Measurements from ENCODE around the gene KLHL2. TPM values are rescaled to one million over a fixed set of nuclear protein-coding genes. Genes with fewer than 3 reads are reported as not detected.

Gene KLHL2
- total and polyA plus RNA-seq, 4 experiments from 2014 or later = 2.1 to 19.3 (median 13.3) TPM

DNA sequence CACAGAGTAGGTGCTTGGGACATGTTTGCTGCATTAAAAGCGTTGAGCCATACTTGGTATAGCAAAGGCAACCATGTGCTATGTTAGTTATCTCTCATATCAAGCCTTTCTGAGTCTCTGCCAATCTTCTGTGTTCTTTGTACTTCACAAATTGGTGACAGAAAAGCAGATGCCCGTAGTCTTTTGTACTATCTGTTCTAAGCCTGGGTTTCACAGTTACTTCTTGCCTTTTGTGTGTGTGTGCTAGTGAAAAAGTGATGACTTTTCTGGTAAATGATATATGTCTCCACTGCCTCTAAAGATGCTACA is 16.1 kb upstream of the KLHL2 start:
- CTCF ChIA-PET (ENCODE audit: partially characterized antibody) = no interaction called here
- H3K36me3 Mint-ChIP-seq = no peaks in the 10 kb centered on the region
- H3K27ac ChIP-seq (ENCODE audit: low read depth, low read length) = no peak overlapping the region

DNA sequence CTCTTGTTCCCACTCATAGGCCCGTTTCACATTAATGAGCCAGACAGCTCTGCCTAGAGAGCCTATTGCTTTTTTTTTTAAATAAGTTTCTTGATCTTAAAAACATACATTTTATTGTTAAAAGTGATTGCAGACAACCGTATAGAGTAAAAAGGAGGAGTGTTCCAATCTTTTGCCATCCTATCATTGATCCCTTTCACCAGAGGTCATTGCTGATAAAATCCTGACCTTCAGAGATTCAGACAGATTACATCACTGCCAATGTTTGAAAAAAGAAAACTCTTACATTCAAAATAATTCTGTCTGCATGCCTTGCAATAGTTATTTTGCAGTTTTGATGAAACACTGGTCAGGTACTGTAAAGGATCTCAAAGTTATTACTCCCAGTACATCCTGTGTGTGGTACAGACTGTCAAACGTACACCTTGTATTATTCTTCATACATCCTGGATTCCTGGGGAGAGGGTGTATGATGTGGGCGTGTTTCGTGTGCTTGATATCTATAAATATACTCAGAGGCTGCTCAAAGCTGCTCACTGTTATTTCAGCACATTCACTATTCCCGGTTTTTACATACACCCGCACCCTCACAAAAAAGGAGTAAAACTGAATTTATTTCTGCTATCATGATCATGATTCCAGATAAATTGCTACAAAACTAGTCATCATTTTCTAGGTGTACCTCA is 15.4 kb upstream of the KLHL2 start:
- Mint-ChIP-seq H3K9me3 (peaks cover 0 to 2% (median 0%) of the 10 kb centered on the region in 8 donors), H3K27ac (no peak overlapping the region), H3K4me3 (no peak overlapping the region), H3K36me3 (no peaks in the 10 kb centered on the region), H3K4me1 (peaks cover 0 to 2% (median under 1%) of the 10 kb centered on the region in 4 donors), H3K27me3 (no peaks in the 10 kb centered on the region)
- no peak for DNase-seq
- Histone ChIP-seq H3K36me3 (ENCODE audit: insufficient read depth, low read length) (no peaks in the 10 kb centered on the region), H3K9me3 (ENCODE audit: control insufficient read depth in 1 of 2, low read length in 2 of 2) (no peaks in the 10 kb centered on the region), H3K4me1 (ENCODE audit: insufficient read depth, low read length) (no peaks in the 10 kb centered on the region), H3K27ac (ENCODE audit: low read depth, low read length) (no peak overlapping the region), H3K4me3 (ENCODE audit: low read length in 2 of 2) (no peak overlapping the region), H3K27me3 (ENCODE audit: insufficient read depth, low read length) (no peaks in the 10 kb centered on the region)
- ChIA-PET POLR2A (ENCODE audit: partially characterized antibody) (no interaction called here), CTCF (ENCODE audit: partially characterized antibody) (no interaction called here)
- intact Hi-C loops (cut with micrococcal nuclease) = no loop called here

More for the DNA sequence above, 16.1 kb upstream of the KLHL2 start:
- Mint-ChIP-seq H3K27ac (no peak overlapping the region), H3K4me3 (no peak overlapping the region), H3K9me3 (peaks cover 0 to 2% (median 0%) of the 10 kb centered on the region in 8 donors), H3K4me1 (peaks cover 0 to 2% (median under 1%) of the 10 kb centered on the region in 4 donors), H3K27me3 (no peaks in the 10 kb centered on the region)
- Histone ChIP-seq H3K36me3 (ENCODE audit: insufficient read depth, low read length) (no peaks in the 10 kb centered on the region), H3K9me3 (ENCODE audit: control insufficient read depth in 1 of 2, low read length in 2 of 2) (no peaks in the 10 kb centered on the region), H3K4me3 (ENCODE audit: low read length in 2 of 2) (no peak overlapping the region), H3K27me3 (ENCODE audit: insufficient read depth, low read length) (no peaks in the 10 kb centered on the region), H3K4me1 (ENCODE audit: insufficient read depth, low read length) (no peaks in the 10 kb centered on the region)
- intact Hi-C loops (cut with micrococcal nuclease) = no loop called here
- no peak for DNase-seq
- POLR2A ChIA-PET (ENCODE audit: partially characterized antibody) = no interaction called here

DNA sequence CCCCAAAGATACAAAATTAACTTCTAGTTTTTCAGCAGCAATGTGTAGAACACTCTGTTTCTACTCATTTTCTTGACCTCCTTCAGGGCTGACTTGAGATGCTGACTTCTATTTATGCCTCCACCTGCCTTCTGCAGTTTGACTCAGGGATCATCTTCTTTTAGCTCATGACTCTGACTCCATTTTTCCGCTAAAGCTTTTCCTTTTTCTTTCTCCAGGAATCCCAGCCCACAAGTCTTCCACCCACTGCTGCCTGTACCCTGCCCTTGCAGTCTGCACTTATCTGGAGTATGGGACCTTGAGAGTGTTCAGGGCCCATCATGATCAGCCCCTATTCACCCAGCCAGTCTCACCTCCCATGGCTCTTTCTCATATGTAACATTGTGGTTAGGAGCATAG is 14.9 kb upstream of the KLHL2 start:
- Histone ChIP-seq H3K9me3 (ENCODE audit: control insufficient read depth in 1 of 2, low read length in 2 of 2) (no peaks in the 10 kb centered on the region), H3K36me3 (ENCODE audit: insufficient read depth, low read length) (no peaks in the 10 kb centered on the region), H3K27me3 (ENCODE audit: insufficient read depth, low read length) (no peaks in the 10 kb centered on the region), H3K4me3 (ENCODE audit: low read length in 2 of 2) (no peak overlapping the region), H3K4me1 (ENCODE audit: insufficient read depth, low read length) (no peaks in the 10 kb centered on the region), H3K27ac (ENCODE audit: low read depth, low read length) (no peak overlapping the region)
- intact Hi-C loops (cut with micrococcal nuclease) = no loop called here
- no peak overlapping the region for H3K27ac Mint-ChIP-seq
- H3K36me3 Mint-ChIP-seq = no peaks in the 10 kb centered on the region
- no peak overlapping the region for H3K4me3 Mint-ChIP-seq
- peaks cover 0 to 2% (median under 1%) of the 10 kb centered on the region in 4 donors for H3K4me1 Mint-ChIP-seq
- ChIA-PET CTCF (ENCODE audit: partially characterized antibody) (no interaction called here), POLR2A (ENCODE audit: partially characterized antibody) (no interaction called here)
- DNase-seq = no peak
- H3K27me3 Mint-ChIP-seq = no peaks in the 10 kb centered on the region
- H3K9me3 Mint-ChIP-seq = peaks cover 0 to 2% (median 0%) of the 10 kb centered on the region in 8 donors

DNA sequence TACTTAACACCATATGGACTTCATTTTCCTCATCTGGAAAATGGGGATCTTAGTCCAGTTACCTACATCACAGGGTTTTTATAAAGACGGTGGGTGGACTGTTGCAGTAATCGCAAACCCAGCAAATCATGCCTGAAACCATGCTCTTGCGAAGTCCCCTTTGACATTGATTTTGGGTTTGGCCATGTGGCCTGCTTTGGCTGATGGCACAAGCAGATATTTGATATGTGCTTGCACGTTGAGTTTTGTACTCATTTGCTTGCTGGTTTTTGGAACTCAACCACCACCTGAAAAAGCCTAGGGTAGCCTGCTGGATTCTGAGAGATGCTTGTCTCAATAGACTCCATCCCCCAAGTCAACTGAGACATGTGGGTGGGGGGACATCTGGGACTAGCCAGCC is 14.4 kb upstream of the KLHL2 start:
- no peak overlapping the region for H3K4me3 Mint-ChIP-seq

DNA sequence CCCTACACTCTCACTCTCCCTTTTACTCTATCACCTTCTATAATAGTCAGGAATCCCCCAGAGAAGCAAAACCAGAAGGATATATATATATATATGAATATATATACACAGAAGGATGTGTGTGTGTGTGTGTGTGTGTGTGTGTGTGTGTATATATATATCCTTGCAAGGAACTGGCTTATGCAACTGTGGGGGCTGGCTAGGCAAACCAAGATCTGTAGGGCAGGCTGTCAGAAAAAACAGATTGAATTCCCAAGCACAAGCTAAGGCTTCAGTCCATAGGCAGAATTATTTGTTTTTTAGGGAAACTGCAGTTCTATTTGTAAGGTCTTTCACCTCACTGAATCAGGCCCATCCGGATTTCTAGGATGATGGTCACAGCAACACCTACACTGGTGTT is 13.0 kb upstream of the KLHL2 start:
- H3K27ac ChIP-seq (ENCODE audit: low read depth, low read length) = no peak overlapping the region
- H3K9me3 Mint-ChIP-seq = peaks cover 0 to 3% (median 0%) of the 10 kb centered on the region in 8 donors
- ChIA-PET POLR2A (ENCODE audit: partially characterized antibody) (no interaction called here), CTCF (ENCODE audit: partially characterized antibody) (no interaction called here)
- no peaks in the 10 kb centered on the region for H3K36me3 ChIP-seq (ENCODE audit: insufficient read depth, low read length)
- no peaks in the 10 kb centered on the region for H3K4me1 ChIP-seq (ENCODE audit: insufficient read depth, low read length)
- intact Hi-C loops (cut with micrococcal nuclease) = no loop called here
- no peaks in the 10 kb centered on the region for H3K9me3 ChIP-seq (ENCODE audit: control insufficient read depth in 1 of 2, low read length in 2 of 2)
- H3K27me3 ChIP-seq (ENCODE audit: insufficient read depth, low read length) = no peaks in the 10 kb centered on the region
- peaks cover 0 to 1% of the 10 kb centered on the region in 2 donors for H3K27me3 Mint-ChIP-seq
- DNase-seq = no peak
- H3K36me3 Mint-ChIP-seq = no peaks in the 10 kb centered on the region
- no peak overlapping the region for H3K4me3 Mint-ChIP-seq
- H3K4me3 ChIP-seq (ENCODE audit: low read length in 2 of 2) = no peak overlapping the region
- H3K4me1 Mint-ChIP-seq = peaks cover 0 to 2% (median under 1%) of the 10 kb centered on the region in 4 donors
- H3K27ac Mint-ChIP-seq = no peak overlapping the region

More for the DNA sequence above, 14.4 kb upstream of the KLHL2 start:
- intact Hi-C loops (cut with micrococcal nuclease) = no loop called here
- H3K4me3 ChIP-seq (ENCODE audit: low read length in 2 of 2) = no peak overlapping the region
- Mint-ChIP-seq H3K36me3 (no peaks in the 10 kb centered on the region), H3K27me3 (no peaks in the 10 kb centered on the region), H3K9me3 (peaks cover 0 to 3% (median 0%) of the 10 kb centered on the region in 8 donors), H3K4me1 (peaks cover 0 to 2% (median under 1%) of the 10 kb centered on the region in 4 donors), H3K27ac (no peak overlapping the region)
- no peaks in the 10 kb centered on the region for H3K27me3 ChIP-seq (ENCODE audit: insufficient read depth, low read length)
- no peaks in the 10 kb centered on the region for H3K9me3 ChIP-seq (ENCODE audit: control insufficient read depth in 1 of 2, low read length in 2 of 2)
- DNase-seq = no peak
- CTCF ChIA-PET (ENCODE audit: partially characterized antibody) = no interaction called here
- POLR2A ChIA-PET (ENCODE audit: partially characterized antibody) = no interaction called here
- H3K4me1 ChIP-seq (ENCODE audit: insufficient read depth, low read length) = no peaks in the 10 kb centered on the region
- no peaks in the 10 kb centered on the region for H3K36me3 ChIP-seq (ENCODE audit: insufficient read depth, low read length)
- no peak overlapping the region for H3K27ac ChIP-seq (ENCODE audit: low read depth, low read length)

DNA sequence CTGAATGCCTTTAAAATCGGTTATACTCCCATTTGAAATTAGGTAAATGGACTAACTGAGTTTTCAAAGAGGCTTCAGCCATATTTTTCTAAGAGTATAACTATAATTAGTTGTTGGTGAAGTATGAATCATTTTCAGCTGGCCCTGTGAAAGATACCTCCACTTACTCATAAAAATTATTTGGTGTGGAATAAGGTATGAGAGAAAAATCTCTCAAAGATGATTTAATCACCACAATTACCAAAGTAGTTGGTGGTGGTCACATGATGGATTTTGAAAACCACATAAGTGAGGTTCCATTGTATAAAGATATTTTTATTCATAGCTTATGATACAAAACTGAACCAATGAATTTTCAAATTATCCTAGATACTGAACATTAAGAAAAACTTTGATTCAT is 9.0 kb upstream of the KLHL2 start:
- CTCF ChIA-PET (ENCODE audit: partially characterized antibody) = interaction anchor here (1.2 kb wide), 1 partner anchor 67 kb away, joined by 3 read pairs; no protein-coding TSS in a partner anchor
- H3K27ac ChIP-seq (ENCODE audit: low read depth, low read length) = no peak overlapping the region
- intact Hi-C loops (cut with micrococcal nuclease) = no loop called here
- peaks cover 0 to 2% of the 10 kb centered on the region in 2 donors for H3K27me3 Mint-ChIP-seq
- no peaks in the 10 kb centered on the region for H3K36me3 Mint-ChIP-seq
- H3K4me1 Mint-ChIP-seq = no peaks in the 10 kb centered on the region
- DNase-seq = no peak
- H3K9me3 ChIP-seq (ENCODE audit: control insufficient read depth in 1 of 2, low read length in 2 of 2) = no peaks in the 10 kb centered on the region
- H3K4me3 ChIP-seq (ENCODE audit: low read length in 2 of 2) = no peak overlapping the region
- no peaks in the 10 kb centered on the region for H3K4me1 ChIP-seq (ENCODE audit: insufficient read depth, low read length)
- peaks cover 0 to 4% (median 0%) of the 10 kb centered on the region in 8 donors for H3K9me3 Mint-ChIP-seq
- POLR2A ChIA-PET (ENCODE audit: partially characterized antibody) = interaction anchor here (2.8 kb wide), 1 partner anchor 10 kb away, joined by 8 read pairs; the partner anchor contains the start of gene KLHL2
- no peaks in the 10 kb centered on the region for H3K36me3 ChIP-seq (ENCODE audit: insufficient read depth, low read length)
- H3K4me3 Mint-ChIP-seq = no peak overlapping the region
- no peaks in the 10 kb centered on the region for H3K27me3 ChIP-seq (ENCODE audit: insufficient read depth, low read length)
- H3K27ac Mint-ChIP-seq = no peak overlapping the region

DNA sequence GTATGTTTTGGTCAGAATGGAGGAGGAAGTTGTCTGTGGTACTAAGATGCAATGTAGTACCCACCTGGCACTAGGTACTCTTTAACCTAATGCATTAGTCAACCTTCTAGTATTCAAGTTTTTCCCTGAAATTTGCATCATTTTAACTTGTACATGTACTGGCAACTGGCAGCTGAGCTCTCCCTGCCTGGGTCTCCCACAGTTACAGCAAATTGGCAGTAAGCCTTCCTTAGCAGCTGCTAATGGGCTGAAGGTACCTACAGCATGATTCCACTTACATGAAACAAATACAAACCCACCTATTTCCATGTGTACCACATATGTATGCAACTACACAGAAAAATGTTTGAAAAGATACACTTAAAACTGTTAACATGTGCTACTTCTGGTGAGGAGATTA is 8.1 kb upstream of the KLHL2 start:
- ChIA-PET POLR2A (ENCODE audit: partially characterized antibody) (no interaction called here), CTCF (ENCODE audit: partially characterized antibody) (interaction anchor here (1.2 kb wide), 1 partner anchor 68 kb away, joined by 3 read pairs; no protein-coding TSS in a partner anchor)
- Histone ChIP-seq H3K27me3 (ENCODE audit: insufficient read depth, low read length) (no peaks in the 10 kb centered on the region), H3K4me3 (ENCODE audit: low read length in 2 of 2) (no peak overlapping the region), H3K27ac (ENCODE audit: low read depth, low read length) (no peak overlapping the region), H3K36me3 (ENCODE audit: insufficient read depth, low read length) (no peaks in the 10 kb centered on the region), H3K4me1 (ENCODE audit: insufficient read depth, low read length) (no peaks in the 10 kb centered on the region), H3K9me3 (ENCODE audit: control insufficient read depth in 1 of 2, low read length in 2 of 2) (no peaks in the 10 kb centered on the region)
- Mint-ChIP-seq H3K9me3 (peaks cover 0 to 4% (median 0%) of the 10 kb centered on the region in 8 donors), H3K4me1 (peaks cover 0 to 3% (median 1%) of the 10 kb centered on the region in 4 donors), H3K27ac (no peak overlapping the region), H3K4me3 (no peak overlapping the region), H3K27me3 (peaks cover 0 to 2% of the 10 kb centered on the region in 2 donors), H3K36me3 (no peaks in the 10 kb centered on the region)
- no peak for DNase-seq
- intact Hi-C loops (cut with micrococcal nuclease) = no loop called here

Measured in CD4-positive, alpha-beta memory T cell (primary cell).